Bronchial epithelial cell (primary cell): ENCODE measurements around the gene GRIK2. TPM values are rescaled to one million over a fixed set of nuclear protein-coding genes. Genes with fewer than 3 reads are reported as not detected.
A peak's percentile ranks its signal among the peaks of the same experiment; 100 is the strongest.

ENCODE experiments used
- DNase-seq: peaks from one replicate; pipeline ENCODE4 v3.0.0-alpha.2; 2010; ENCODE audit warnings: low read depth
- FAIRE-seq: peaks from 2 replicates; lab custom pipeline; 2011; peaks lifted over from hg19 to GRCh38; lab: Jason Lieb, UNC
- H3K27me3 ChIP-seq: 2 replicates; pipeline ENCODE4 v1.5.1; 2011; ENCODE audit warnings: low read length; ENCODE audit not compliant: control insufficient read depth, insufficient read depth
- H3K36me3 ChIP-seq: 2 replicates; pipeline ENCODE4 v1.5.1; 2011; ENCODE audit warnings: low read length; ENCODE audit not compliant: control insufficient read depth, insufficient read depth
- H3K4me3 ChIP-seq: 2 replicates; pipeline ENCODE4 v1.5.1; 2011; ENCODE audit warnings: mild to moderate bottlenecking, low read depth, low read length, control low read depth
- CTCF ChIP-seq: IDR thresholded peaks from 2 replicates; pipeline ENCODE4 v1.5.1; 2011; ENCODE audit warnings: mild to moderate bottlenecking, moderate library complexity, low read length, control low read depth, inconsistent platforms; ENCODE audit not compliant: insufficient read depth, severe bottlenecking
- total RNA-seq: library from RNA; depleted of rRNA; stranded (reverse); fragments of >200 nt; gene quantifications from 2 replicates; pipeline ENCODE4 v1.2.1, GENCODE V29; 2014

The GRIK2 gene
- total RNA-seq, 1 donor from 2014 or later = 0.26 TPM

- no peaks in the 10 kb centered on the region for H3K27me3 ChIP-seq
- no peak for TF ChIP-seq CTCF
These were observed 376.6 kb downstream of the GRIK2 start for GRCh38 chr6:101770116-101770515.

DNA sequence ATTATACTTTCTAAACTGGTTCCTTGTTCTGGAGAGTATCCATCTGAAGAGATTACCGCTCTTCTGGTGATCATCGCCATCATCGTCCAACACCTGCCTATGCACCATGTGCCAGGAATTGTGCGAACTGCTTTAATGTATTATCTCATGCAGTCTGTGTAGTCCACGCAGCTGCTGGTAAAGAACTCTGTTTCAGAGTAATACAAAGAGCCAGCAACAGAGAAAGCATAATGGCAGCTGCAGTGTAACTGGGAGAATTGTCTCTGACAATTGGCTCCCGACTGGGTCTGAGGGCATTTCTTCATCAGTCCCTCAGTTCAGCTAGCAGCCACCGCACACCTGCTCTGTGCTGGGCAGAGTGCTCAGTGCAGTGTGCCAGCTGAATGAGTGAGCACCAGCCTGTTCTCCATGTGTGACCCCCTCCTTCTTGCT, 383.4 kb downstream of the GRIK2 start:
- Histone ChIP-seq H3K36me3 (no peaks in the 10 kb centered on the region), H3K27me3 (no peaks in the 10 kb centered on the region), H3K4me3 (no peak overlapping the region)
- TF ChIP-seq CTCF = no peak
- FAIRE-seq (no peak), DNase-seq (no peak)

More at GRCh38 chr6:101770116-101770515, 376.6 kb downstream of the GRIK2 start:
- DNase-seq (peak; percentile 10), FAIRE-seq (no peak)
- H3K4me3 ChIP-seq = no peak overlapping the region
- no peaks in the 10 kb centered on the region for H3K36me3 ChIP-seq

GRCh38 chr6:101777646-101778045, 384.1 kb downstream of the GRIK2 start:
- DNase-seq = no peak
- Histone ChIP-seq H3K4me3 (no peak overlapping the region), H3K27me3 (no peaks in the 10 kb centered on the region), H3K36me3 (no peaks in the 10 kb centered on the region)
- FAIRE-seq = no peak
- TF ChIP-seq CTCF = no peak

GRCh38 chr6:101779051-101779844, 385.7 kb downstream of the GRIK2 start:
- no peak for FAIRE-seq

DNA sequence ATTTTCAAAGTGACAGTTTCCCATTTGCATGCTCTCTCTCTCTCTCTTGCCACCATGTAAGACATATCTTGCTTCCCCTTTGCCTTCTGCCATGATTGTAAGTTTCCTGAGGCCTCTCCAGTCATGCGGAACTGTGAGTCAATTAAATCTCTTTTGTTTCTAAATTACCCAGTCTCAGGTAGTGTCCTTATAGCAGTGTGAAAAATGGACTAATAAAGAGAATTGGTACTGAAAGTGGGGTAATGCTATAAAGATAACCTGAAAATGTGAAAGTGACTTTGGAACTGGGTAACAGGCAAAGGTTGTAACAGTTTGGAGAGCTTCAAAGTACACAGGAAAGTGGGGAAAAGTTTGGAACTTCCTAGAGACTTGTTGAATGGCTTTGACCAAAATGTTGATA, 389.8 kb downstream of the GRIK2 start:
- no peaks in the 10 kb centered on the region for H3K27me3 ChIP-seq
- TF ChIP-seq CTCF = no peak
- no peak overlapping the region for H3K4me3 ChIP-seq
- H3K36me3 ChIP-seq = no peaks in the 10 kb centered on the region
- no peak for FAIRE-seq
- DNase-seq = no peak

More at GRCh38 chr6:101779051-101779844, 385.7 kb downstream of the GRIK2 start:
- no peak for TF ChIP-seq CTCF
- Histone ChIP-seq H3K27me3 (no peaks in the 10 kb centered on the region), H3K4me3 (no peak overlapping the region), H3K36me3 (no peaks in the 10 kb centered on the region)
- DNase-seq = peak; percentile 74
